KOPT-K1 (cell line): ENCODE results near the gene FAM135A.
"Not testable (repeated sequence)": the region's sequence is repeated elsewhere in the genome, so short reads cannot be mapped to it uniquely, and the experiment has no call there.

Experiments
- H3K27ac ChIP-seq: fragments of 200-600 bp; sonication (generic); 2 replicates; pipeline ENCODE4 v1.5.1; 2016; ENCODE audit warnings: antibody characterized with exemption, mild to moderate bottlenecking, low read depth, low read length; ENCODE audit not compliant: poor library complexity, severe bottlenecking
- H3K36me3 ChIP-seq: fragments of 200-600 bp; sonication (generic); 2 replicates; pipeline ENCODE4 v1.5.1; 2017; ENCODE audit warnings: antibody characterized with exemption, mild to moderate bottlenecking, low read length, moderate library complexity; ENCODE audit not compliant: insufficient read depth
- H3K9me3 ChIP-seq: fragments of 200-600 bp; sonication (generic); 2 replicates; pipeline ENCODE4 v1.5.1; 2017; ENCODE audit warnings: antibody characterized with exemption, low read length, mild to moderate bottlenecking; ENCODE audit not compliant: insufficient read depth, poor library complexity, severe bottlenecking

The FAM135A gene

DNA sequence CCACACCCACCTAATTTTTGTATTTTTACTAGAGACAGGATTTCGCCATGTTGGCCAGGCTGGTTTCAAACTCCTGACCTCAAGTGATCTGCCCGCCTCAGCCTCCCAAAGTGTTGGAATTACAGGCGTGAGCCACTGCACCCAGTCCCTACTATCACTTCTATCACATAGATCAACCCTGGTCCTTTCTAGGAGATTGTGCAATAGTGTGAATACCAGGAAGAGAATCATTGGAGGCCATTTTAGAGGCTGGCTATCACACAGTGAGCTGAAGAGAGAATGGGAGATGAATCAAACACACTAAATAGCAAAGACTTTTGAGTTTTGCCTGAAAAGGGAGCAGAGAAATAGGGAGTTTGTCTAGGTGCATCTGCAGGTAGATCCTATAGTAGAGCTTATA, 57.2 kb downstream of the FAM135A start:
- not testable (repeated sequence) for H3K27ac ChIP-seq, H3K36me3 ChIP-seq, H3K9me3 ChIP-seq

DNA sequence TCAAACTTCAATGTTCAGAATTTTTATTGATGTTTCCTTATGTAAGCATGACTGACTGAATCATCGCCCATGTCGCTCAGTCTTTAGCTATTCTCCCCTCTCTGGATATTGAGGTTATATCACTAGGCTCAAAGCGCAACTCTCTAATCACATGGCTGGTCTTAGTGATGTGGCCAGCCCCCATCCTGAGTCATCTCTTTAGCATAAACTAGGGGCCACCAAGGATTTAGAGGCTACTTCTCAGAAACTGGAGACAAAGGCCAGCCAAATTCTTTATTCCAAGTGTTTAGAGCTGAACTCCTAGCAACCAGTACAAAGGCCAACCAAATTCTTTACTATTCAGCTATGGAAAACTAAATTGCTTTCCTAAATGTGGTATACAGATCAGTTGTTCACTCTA, 61.4 kb downstream of the FAM135A start:
- Histone ChIP-seq H3K9me3 (peaks cover 6% of the 10 kb centered on the region), H3K27ac (no peak overlapping the region), H3K36me3 (0 out of 2 replicates have a peak, but pooled peaks cover 5% of the 10 kb centered on the region)

DNA sequence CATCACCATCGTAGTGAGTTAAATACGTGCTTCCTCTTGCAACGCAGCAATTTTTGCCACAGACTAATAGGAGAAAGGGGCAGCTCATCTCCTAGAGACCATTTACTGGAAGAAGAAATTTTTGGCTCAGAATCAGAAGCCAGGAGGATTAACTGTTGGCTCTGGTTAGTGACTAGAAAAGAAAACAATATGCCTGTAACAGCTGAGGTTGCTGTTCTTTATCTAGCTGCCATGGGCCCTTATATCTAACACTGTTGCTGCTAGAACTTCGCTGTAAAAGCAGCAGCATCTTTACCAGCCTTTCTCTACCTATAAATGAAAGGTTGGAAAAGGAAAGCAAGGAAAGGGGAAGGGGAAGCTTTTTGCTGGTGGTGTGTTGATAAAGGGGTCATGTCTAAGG, 65.9 kb downstream of the FAM135A start:
- peaks cover 6% of the 10 kb centered on the region for H3K9me3 ChIP-seq
- no peak overlapping the region for H3K27ac ChIP-seq
- H3K36me3 ChIP-seq: 0 out of 2 replicates have a peak, but pooled peaks cover 5% of the 10 kb centered on the region

DNA sequence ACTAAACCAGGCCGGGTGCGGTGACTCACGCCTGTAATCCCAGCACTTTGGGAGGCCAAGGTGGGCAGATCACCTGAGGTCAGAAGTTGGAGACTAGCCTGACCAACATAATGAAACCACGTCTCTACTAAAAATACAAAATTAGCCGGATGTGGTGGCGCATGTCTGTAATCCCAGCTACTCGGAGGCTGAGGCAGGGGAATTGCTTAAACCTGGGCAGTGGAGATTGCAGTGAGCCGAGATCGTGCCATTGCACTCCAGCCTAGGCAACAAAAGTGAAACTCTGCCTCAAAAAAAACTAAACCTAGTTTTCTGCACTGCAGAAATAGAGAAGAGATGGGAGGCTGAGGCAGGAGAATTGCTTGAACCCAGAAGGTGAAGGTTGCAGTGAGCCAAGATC, 73.3 kb downstream of the FAM135A start:
- H3K27ac ChIP-seq, H3K9me3 ChIP-seq, H3K36me3 ChIP-seq: not testable (repeated sequence)

DNA sequence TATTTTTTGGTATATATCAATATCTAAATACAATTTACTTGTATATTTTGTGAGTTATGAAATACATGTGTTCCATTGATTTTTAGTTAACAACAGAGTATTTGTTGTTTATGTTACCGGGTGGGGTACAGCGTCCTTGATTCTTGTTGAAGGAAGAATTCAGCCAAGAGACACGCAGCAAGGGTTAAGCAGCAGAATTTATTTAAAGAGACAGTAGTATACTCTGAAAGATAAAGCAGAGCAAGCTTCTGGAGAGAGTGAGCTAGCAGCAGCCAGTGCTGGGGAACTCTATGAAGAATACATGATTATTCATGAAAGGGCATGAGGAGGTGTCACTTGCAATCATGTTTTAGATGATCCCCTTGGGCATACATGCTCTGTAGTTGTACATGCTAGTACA, 76.1 kb downstream of the FAM135A start:
- Histone ChIP-seq H3K9me3 (no peaks in the 10 kb centered on the region), H3K36me3 (no peaks in the 10 kb centered on the region), H3K27ac (no peak overlapping the region)

DNA sequence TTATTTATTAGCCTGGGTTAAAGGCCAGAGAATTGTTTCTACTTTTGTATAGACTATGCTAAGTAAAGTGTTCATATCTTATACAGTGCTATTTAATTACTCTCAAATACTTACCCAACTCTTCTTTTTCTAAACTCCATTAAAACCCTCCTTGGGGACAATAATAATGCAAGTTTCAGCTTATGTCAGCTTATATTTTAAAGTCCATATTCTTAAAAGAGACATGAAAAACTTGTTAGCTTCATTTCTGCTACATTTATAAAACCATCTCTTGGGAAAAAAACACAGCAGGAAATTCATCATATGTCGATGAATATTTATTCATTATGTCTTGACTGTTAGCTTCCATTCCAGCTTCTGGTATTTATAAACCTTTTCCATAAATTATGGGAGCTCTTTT, 81.5 kb downstream of the FAM135A start:
- H3K36me3 ChIP-seq: no peaks in the 10 kb centered on the region

DNA sequence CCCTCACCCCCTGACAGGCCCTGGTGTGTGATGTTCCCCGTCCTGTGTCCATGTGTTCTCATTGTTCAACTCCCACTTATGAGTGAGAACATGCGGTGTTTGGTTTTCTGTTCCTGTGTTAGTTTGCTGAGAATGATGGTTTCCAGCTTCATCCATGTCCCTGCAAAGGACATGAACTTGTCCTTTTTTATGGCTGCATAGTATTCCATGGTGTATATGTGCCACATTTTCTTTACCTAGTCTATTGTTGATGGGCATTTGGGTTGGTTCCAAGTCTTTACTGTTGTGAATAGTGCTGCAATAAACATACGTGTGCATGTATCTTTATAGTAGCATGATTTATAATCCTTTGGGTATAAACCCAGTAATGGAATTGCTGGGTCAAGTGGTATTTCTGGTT, 82.5 kb downstream of the FAM135A start:
- not testable (repeated sequence) for H3K9me3 ChIP-seq, H3K27ac ChIP-seq, H3K36me3 ChIP-seq

More for the DNA sequence above, 81.5 kb downstream of the FAM135A start:
- no peaks in the 10 kb centered on the region for H3K9me3 ChIP-seq
- H3K27ac ChIP-seq: no peak overlapping the region

DNA sequence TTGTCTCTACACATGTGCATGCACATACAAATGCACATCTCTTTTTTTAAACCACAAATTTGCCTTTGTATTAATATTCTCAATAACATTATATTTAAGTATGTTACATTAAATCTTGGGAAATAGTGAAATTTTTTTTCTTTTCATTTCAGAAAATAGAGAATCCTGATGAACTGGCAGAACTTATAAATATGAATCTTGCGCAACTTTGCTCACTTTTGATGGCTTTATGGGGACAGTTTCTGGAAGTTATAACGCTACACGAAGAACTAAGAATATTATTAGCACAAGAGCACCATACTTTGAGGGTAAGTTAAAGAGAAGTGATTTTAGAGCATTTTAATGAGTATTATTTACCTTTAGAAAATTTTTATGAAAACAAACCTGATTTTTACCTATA, 89.2 kb downstream of the FAM135A start:
- H3K9me3 ChIP-seq: peaks cover 19% of the 10 kb centered on the region
- H3K36me3 ChIP-seq: peaks cover 7% of the 10 kb centered on the region; the same call in 1 of the 2 replicates

DNA sequence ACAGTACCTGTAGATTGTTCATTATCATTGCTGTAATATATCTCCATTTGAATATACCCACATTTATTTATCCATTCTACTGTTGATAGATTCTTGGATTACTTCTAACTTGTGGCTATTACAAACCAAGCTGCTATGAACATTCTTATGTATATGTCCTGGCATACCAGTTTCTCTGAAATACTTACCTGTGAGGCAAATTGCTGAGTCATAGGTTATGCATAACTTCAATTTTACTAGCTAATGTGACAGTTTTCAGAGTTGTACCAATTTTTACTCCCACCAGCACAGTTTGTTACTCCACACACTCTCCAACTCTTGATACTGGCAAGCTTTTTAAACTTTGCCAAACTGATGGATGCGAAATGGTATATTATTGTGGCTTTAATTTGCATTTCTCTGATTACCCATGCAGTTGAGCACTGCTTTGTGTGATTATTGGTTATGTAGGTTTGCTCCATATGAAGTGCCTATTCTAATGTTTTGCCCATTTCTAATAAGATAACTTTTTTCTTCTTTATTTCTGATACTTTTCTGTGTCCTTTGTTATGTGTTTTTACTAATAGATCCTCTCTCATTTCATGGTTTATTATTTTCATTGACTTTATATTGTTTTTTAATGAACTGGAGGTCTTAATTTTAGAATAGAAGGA, 90.6 kb downstream of the FAM135A start:
- H3K9me3 ChIP-seq: peaks cover 19% of the 10 kb centered on the region
- no peak overlapping the region for H3K27ac ChIP-seq
- peaks cover 7% of the 10 kb centered on the region; the same call in 1 of the 2 replicates for H3K36me3 ChIP-seq

More for the DNA sequence above, 89.2 kb downstream of the FAM135A start:
- no peak overlapping the region for H3K27ac ChIP-seq

DNA sequence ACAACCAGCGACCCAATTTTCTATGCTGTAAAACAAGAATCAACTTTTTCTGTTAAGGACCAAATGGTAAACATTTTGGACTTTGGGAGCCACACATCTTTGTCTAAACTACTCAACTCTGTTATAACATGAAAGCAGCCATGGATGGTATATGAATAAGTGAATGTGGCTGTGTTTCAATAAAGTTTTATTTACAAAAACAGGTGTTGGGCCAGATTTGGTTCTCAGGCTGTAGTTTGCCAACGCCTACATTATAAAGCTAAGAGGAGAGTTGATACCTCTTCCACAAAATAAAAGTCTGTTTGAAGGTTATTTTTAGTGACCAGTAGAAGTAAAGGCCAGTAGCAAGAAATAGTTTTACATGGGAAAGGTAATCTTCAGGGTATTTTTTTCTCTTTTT, 93.0 kb downstream of the FAM135A start:
- H3K36me3 ChIP-seq: peaks cover 7% of the 10 kb centered on the region; the same call in 1 of the 2 replicates
- no peak overlapping the region for H3K27ac ChIP-seq
- peaks cover 19% of the 10 kb centered on the region for H3K9me3 ChIP-seq

DNA sequence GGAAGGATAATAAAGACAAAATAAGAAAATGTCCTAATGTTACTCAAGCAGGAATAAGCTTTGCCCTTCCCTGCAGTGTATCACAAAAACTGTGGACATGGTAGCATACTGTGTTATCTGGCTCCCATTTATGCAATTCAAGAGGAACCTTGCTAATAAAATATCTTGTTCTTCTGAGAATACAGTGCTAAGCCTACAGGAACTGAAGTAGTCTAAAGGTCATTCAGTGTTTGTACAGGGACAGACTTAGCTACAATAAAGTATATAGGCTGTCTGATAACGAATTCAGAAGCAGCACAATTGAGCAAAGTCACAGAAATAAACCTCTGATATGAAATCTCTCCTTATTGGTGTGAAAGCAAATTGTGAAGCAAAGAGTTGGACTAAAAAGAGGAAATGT, 93.9 kb downstream of the FAM135A start:
- H3K9me3 ChIP-seq: peaks cover 19% of the 10 kb centered on the region

DNA sequence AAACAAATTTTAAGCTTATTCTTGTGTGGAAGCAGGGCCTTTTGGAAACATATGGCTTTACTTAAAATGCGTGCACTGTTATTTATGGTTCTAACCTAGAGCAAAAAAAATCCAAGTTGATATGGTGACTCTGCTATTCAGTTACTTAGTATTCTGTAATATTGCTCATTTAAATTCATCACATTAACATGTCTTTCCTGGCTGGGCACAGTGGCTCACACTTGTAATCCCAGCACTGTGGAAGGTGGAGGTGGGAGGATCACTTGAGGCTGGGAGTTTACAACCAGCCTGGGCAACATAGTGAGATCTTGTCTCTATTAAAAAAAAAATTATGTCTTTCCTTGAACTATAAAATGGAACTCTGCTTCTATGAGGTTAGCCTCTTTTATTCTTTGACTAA, 95.6 kb downstream of the FAM135A start:
- no peak overlapping the region for H3K27ac ChIP-seq
- peaks cover 13% of the 10 kb centered on the region for H3K9me3 ChIP-seq
- H3K36me3 ChIP-seq: peaks cover 4% of the 10 kb centered on the region; the same call in 1 of the 2 replicates

More for the DNA sequence above, 93.9 kb downstream of the FAM135A start:
- H3K27ac ChIP-seq: no peak overlapping the region
- H3K36me3 ChIP-seq: peaks cover 7% of the 10 kb centered on the region; the same call in 1 of the 2 replicates

DNA sequence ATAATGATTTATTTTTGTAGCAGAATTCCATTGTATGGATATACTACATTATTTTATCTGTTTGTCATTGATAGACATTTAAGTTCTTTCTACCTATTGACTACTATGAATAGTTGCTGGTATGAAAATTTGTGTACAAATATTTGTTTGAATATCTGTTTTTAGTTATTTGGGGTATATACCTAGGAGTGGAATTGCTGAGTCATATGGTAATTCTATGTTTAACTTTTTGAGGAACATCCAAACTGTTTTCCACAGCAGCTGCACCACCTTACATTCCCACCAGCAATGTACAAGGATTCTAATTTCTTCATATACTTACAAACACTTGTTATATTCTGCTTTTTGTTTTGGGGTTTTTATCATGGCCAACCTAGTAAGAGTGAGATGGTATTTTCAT, 97.3 kb downstream of the FAM135A start:
- H3K9me3 ChIP-seq: no peaks in the 10 kb centered on the region
- no peak overlapping the region for H3K27ac ChIP-seq
- H3K36me3 ChIP-seq: no peaks in the 10 kb centered on the region

DNA sequence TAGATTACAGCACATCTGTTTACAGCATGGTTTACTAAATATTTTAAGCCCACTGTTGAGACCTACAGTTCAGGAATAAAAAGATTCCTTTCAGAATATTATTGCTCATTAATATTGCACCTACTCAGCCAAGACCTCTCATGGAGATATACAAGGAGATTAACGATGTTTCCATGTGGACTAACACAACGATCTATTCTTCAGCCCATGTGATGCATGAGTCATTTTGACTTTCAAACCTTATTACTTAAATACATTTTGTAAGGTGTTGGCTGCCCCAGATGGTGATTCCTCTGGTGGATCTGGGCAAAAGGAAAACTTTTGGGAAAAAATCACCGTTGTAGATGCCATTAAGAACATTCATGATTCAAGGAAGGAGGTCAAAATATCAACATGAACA, 105.4 kb downstream of the FAM135A start:
- Histone ChIP-seq H3K9me3 (no peaks in the 10 kb centered on the region), H3K27ac (no peak overlapping the region), H3K36me3 (no peaks in the 10 kb centered on the region)

DNA sequence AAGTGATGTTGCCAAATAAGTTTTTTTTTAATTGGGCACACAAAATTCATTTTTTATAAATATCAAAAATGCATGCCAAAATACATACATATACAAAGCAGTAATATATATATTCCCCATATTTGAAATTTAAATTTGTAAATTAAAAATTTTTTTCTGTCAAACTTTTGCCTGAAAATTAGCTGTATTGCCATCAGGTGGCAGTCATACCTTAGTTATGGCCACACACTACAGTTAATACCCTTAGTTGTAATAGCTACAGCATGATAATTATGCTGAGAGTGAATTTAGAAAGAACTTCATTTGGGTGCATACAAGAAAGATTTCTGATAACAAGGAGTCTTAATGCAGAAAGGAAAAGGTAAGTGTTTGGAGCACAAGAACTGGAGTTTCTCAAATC, 107.3 kb downstream of the FAM135A start:
- no peak overlapping the region for H3K27ac ChIP-seq
- H3K9me3 ChIP-seq: no peaks in the 10 kb centered on the region
- H3K36me3 ChIP-seq: no peaks in the 10 kb centered on the region

DNA sequence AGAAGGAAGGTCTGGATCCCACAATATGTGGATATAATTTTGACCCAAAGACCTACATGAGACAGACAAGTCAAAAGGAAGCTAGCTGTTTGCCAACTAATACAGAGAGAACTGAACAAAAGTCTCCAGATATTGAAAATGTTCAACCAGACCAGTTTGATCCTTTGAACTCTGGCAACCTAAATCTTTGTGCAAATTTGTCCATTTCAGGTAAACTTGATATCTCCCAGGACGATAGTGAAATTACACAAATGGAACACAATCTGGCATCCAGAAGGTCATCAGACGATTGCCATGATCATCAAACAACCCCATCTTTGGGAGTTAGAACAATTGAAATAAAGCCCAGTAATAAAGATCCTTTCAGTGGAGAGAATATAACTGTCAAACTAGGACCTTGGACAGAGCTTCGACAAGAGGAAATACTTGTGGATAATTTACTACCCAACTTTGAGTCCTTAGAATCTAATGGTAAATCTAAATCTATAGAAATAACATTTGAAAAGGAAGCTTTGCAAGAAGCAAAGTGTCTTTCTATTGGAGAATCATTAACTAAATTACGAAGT, 111.5 kb downstream of the FAM135A start:
- H3K9me3 ChIP-seq: no peaks in the 10 kb centered on the region
- H3K36me3 ChIP-seq: no peaks in the 10 kb centered on the region
- no peak overlapping the region for H3K27ac ChIP-seq
